Epithelial cell of proximal tubule (primary cell): ENCODE measurements around the gene UQCR11. TPM values are rescaled to one million over a fixed set of nuclear protein-coding genes. Genes with fewer than 3 reads are reported as not detected.

Experiments used
- DNase-seq: peaks from one replicate; pipeline ENCODE4 v3.0.0-alpha.2; 2011; ENCODE audit warnings: low read depth
- H3K4me3 ChIP-seq: 2 replicates; pipeline ENCODE4 v1.5.1; 2011; ENCODE audit warnings: low read depth, mild to moderate bottlenecking, low read length
- total RNA-seq: library from RNA; depleted of rRNA; stranded (reverse); fragments of >200 nt; gene quantifications from 2 replicates; pipeline ENCODE4 v1.2.3, GENCODE V29; 2015
- TF ChIP-seq, protein P1 (sequence below): conservative IDR thresholded peaks from 2 replicates; pipeline ENCODE4 v1.5.1; 2012; ENCODE audit warnings: low read depth, mild to moderate bottlenecking, low read length

Gene UQCR11
- total RNA-seq, 1 donor from 2014 or later = 91.4 TPM

- TF ChIP-seq, protein P1, sequence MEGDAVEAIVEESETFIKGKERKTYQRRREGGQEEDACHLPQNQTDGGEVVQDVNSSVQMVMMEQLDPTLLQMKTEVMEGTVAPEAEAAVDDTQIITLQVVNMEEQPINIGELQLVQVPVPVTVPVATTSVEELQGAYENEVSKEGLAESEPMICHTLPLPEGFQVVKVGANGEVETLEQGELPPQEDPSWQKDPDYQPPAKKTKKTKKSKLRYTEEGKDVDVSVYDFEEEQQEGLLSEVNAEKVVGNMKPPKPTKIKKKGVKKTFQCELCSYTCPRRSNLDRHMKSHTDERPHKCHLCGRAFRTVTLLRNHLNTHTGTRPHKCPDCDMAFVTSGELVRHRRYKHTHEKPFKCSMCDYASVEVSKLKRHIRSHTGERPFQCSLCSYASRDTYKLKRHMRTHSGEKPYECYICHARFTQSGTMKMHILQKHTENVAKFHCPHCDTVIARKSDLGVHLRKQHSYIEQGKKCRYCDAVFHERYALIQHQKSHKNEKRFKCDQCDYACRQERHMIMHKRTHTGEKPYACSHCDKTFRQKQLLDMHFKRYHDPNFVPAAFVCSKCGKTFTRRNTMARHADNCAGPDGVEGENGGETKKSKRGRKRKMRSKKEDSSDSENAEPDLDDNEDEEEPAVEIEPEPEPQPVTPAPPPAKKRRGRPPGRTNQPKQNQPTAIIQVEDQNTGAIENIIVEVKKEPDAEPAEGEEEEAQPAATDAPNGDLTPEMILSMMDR = no peak
These were observed 45.6 kb upstream of the UQCR11 start for GRCh38 chr19:1650650-1651567.

DNA sequence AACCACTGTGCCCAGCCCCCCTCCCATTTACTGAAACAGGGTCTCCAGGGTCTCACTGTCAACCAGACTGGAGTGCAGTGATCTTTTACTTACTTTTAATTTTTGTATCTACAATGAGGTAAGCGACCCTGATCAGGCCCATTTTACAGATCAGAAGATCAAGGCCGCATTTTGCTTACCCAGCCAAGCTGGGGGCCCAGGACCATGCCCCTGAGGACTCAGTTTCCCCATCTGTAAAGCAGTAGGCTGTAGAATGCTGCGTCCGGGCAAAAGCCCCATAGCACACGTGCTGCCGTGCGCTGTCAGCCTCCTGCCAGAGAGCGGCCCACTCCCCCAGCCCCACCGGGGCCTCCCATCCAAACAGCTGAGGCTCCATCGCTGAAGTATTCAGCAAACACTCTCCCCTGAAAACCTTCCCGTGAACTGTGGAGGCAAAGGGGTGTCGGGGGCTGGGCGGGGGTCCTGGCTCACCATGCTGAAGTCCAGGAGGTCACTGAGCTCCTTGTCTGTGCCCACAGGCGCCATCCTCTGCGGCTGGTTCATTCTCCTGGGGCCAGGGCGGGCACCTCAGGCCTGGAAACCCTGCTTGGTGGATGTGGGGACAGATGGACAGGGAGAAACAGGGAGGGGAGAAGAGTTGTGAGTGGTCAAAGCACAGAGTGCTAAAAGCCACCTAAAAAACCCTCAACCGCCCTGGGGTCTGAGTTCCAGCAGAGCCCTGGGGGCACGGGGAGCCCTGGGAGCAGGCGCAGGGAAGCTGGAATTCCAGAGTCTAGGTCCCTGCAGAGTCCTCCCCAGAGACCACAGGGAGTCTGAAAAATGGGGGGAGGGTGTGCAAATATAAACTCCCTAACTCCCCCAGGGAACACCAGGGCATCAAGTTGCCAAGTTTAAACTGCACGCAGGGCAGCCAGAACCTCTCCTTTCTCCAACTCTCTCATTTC is 44.7 kb upstream of the UQCR11 start:
- H3K4me3 ChIP-seq = no peak overlapping the region
- TF ChIP-seq, protein P1 = no peak
- DNase-seq = no peak

More at GRCh38 chr19:1650650-1651567, 45.6 kb upstream of the UQCR11 start:
- peak overlapping the region; percentile 76 for H3K4me3 ChIP-seq
- DNase-seq = no peak

- no peak for DNase-seq
- TF ChIP-seq, protein P1 = no peak
- no peak overlapping the region for H3K4me3 ChIP-seq
These were observed 43.8 kb upstream of the UQCR11 start for GRCh38 chr19:1648920-1649541.

GRCh38 chr19:1648459-1648849 is 43.2 kb upstream of the UQCR11 start:
- TF ChIP-seq, protein P1 = no peak
- DNase-seq = no peak

DNA sequence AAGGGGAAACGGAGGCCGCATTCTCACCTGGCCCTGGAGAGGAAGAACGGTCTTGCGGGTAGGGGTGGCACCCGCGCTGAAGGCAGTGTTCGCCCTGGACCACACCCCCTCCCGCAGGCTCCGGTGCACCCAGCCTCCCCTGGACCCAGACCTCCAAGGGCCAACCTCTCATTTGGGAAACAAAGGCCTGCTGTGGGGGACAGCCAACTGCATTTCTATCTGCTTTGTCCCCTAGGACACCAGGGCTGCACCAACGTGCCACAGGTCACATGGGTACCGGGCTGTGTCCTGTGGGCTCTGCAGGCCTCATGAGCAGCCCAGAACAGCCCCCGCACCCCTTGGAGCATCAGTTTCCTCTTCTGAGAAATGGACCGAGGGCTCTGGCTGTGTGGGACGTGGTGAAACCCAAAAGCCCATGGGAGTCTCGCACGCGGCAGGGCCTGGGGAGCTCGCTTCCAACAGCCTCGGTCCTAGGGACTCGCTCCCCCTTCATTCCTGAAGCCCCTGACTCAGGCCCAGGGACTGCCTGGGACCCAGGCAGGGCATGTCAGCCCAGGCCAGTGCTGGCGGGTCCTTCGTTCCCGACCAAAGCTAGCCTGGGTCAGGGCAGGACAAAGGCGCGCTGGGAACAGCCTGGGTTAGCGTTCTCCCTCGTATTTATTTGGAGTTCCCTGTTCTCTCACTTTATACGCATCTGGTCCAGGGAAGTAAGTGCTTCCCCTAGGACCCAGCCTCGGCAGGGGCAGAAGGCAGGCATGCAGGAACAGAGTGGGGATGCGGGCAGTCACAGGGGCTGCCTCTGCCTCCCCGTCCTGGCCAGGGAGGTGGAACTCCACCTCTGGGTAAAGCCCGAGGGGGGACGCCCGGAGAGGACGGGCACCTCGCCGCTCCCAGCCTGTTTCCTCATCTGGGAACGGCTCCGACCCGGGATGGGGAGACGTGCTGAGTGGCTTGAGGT is 42.5 kb upstream of the UQCR11 start:
- H3K4me3 ChIP-seq = no peak overlapping the region
- no peak for DNase-seq
- TF ChIP-seq, protein P1 = no peak

More at GRCh38 chr19:1648459-1648849, 43.2 kb upstream of the UQCR11 start:
- H3K4me3 ChIP-seq = no peak overlapping the region
